Gastroesophageal sphincter (tissue), 3 donors: Measurements from ENCODE around the gene AFF3.
"Not testable (repeated sequence)": the region's sequence is repeated elsewhere in the genome, so short reads cannot be mapped to it uniquely, and the experiment has no call there.

Source experiments
- EP300 ChIP-seq: sonication (generic); formaldehyde crosslinking; IDR thresholded peaks from one replicate; pipeline ENCODE4 v1.6.1; 2017; ENCODE audit warnings: antibody characterized with exemption, mild to moderate bottlenecking
- POLR2A ChIP-seq, 2 donors: fragments of 450-650 bp; IDR thresholded peaks; one replicate each; pipeline ENCODE4 v1.6.1; 2017; ENCODE audit warnings: antibody characterized with exemption in 2 of 2, mild to moderate bottlenecking in 2 of 2, moderate library complexity in 1 of 2
- POLR2AphosphoS5 ChIP-seq: sonication (generic); formaldehyde crosslinking; IDR thresholded peaks from one replicate; pipeline ENCODE4 v1.6.1; 2017; ENCODE audit warnings: antibody characterized with exemption
- TF ChIP-seq, protein P1 (sequence below), 4 experiments: fragments of 200-600 bp in 2 of 4; fragments of 450-650 bp in 2 of 4; sonication (generic) in 1 of 4; IDR thresholded peaks; one replicate each; pipeline ENCODE4 v1.5.1; 2017 to 2019; ENCODE audit warnings: antibody characterized with exemption in 4 of 4, mild to moderate bottlenecking in 2 of 4, moderate library complexity in 2 of 4

GRCh38 chr2:99933491-99933890 is 208.9 kb downstream of the AFF3 start:
- TF ChIP-seq, protein P1, sequence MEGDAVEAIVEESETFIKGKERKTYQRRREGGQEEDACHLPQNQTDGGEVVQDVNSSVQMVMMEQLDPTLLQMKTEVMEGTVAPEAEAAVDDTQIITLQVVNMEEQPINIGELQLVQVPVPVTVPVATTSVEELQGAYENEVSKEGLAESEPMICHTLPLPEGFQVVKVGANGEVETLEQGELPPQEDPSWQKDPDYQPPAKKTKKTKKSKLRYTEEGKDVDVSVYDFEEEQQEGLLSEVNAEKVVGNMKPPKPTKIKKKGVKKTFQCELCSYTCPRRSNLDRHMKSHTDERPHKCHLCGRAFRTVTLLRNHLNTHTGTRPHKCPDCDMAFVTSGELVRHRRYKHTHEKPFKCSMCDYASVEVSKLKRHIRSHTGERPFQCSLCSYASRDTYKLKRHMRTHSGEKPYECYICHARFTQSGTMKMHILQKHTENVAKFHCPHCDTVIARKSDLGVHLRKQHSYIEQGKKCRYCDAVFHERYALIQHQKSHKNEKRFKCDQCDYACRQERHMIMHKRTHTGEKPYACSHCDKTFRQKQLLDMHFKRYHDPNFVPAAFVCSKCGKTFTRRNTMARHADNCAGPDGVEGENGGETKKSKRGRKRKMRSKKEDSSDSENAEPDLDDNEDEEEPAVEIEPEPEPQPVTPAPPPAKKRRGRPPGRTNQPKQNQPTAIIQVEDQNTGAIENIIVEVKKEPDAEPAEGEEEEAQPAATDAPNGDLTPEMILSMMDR (IDR thresholded peaks at IDR 0.05): not testable (repeated sequence)
- not testable (repeated sequence) for TF ChIP-seq POLR2AphosphoS5; POLR2A (IDR thresholded peaks at IDR 0.05); EP300
